Measurements from ENCODE around the gene PIK3C2A. TPM values are rescaled to one million over a fixed set of nuclear protein-coding genes. Genes with fewer than 3 reads are reported as not detected.

Gene PIK3C2A
- total RNA-seq, 1 experiment from 2014 or later = 29.0 TPM

DNA sequence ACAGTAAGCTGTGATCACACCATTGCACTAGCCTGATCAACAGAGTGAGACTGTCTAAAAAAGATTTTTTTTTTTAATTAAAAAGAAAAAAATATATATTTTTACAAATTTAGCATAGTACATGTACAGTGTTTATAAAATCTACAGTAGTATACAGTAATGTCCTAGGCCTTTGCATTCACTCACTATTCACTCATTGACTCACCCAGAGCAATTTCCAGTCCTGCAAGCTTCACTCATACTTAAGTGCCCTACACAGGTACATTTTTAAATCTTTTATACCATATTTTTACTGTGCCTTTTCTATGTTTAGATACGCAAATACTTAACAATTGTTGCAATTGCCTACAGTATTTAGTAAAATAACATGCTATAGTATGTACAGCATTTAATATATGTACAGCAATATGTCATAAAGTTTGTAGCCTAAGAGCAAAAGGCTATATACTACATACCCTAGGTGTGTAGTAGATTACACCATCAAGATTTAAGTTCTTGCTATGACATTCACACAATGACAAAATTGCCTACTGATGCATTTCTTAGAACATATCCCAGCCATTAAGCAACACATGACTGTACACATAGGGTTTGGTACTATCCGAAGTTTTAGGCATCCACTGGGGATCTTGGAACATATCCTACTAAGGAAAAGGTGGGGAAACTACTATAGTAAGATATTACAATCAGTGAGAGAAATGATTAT is 22.8 kb downstream of the PIK3C2A start:
- Histone ChIP-seq H3K36me3 (replicated peaks; ENCODE audit: control insufficient read depth, insufficient read depth, low read length) (no peaks in the 10 kb centered on the region; the same call in 1 of the 2 replicates), H3K27me3 (ENCODE audit: control insufficient read depth, insufficient read depth, low read length) (no peaks in the 10 kb centered on the region), H3K4me3 (ENCODE audit: insufficient read depth, low read depth, low read length) (no peak overlapping the region)
- DNase-seq = no peak

DNA sequence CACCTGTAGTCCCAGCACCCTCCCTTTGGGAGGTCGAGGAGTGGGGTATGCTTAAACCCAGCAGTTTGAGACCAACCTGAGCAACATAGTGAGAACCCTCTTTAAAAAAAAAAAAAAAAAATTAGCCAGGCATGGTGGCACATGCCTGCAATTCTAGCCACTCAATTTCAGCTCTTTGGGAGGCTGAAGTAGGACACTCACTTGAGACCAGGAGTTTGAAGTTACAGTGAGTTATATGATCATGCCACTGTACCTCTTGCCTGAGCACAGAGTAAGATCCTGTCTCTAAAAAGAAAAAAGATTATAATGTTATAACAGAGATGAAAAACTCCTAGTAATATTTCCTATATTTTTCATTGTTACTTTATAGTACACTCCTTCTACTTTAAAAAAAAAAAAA is 23.9 kb downstream of the PIK3C2A start:
- Histone ChIP-seq H3K4me3 (ENCODE audit: insufficient read depth, low read depth, low read length) (no peak overlapping the region), H3K36me3 (replicated peaks; ENCODE audit: control insufficient read depth, insufficient read depth, low read length) (no peaks in the 10 kb centered on the region; the same call in 1 of the 2 replicates), H3K27me3 (ENCODE audit: control insufficient read depth, insufficient read depth, low read length) (no peaks in the 10 kb centered on the region)
- DNase-seq = no peak

DNA sequence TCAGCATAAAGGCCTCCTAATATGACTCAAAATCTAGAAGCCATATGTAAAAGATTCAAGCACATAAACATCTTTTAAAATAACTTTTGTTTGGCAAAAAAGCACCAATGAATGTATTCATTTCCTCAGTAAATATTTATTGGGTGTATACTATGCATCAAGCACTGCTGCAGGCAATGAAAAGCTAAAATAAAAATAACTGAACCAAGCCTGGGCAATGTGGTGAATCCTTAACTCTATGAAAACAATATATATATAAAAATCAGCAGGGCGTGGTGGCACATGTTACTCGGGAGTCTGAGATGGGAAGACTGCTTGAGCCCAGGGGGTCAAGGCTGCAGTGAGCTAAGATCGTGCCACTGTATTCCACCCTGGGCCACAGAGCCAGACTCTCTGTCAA is 27.8 kb downstream of the PIK3C2A start:
- H3K27me3 ChIP-seq (ENCODE audit: control insufficient read depth, insufficient read depth, low read length) = no peaks in the 10 kb centered on the region
- no peaks in the 10 kb centered on the region; the same call in 1 of the 2 replicates for H3K36me3 ChIP-seq (replicated peaks; ENCODE audit: control insufficient read depth, insufficient read depth, low read length)
- no peak for DNase-seq
- no peak overlapping the region for H3K4me3 ChIP-seq (ENCODE audit: insufficient read depth, low read depth, low read length)

DNA sequence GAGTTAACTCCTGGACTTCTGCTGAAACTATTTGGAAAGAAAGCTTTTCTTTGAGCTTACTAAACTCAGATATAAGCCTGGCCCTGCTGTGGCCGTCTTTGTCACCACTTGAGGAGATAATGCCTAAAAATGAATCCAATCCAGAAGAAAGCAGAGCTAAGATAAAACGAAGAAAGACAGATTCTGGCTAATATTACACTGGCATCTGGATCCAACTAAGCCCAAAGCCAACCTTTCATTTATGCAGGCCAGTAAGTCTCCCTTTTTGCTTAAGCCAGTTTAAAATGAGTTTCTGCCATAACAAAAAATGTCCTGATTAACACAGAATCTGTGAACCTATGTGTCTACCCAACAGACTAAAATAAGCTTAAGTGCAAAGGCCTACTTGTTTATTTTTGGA is 34.5 kb downstream of the PIK3C2A start:
- DNase-seq = no peak
- Histone ChIP-seq H3K36me3 (replicated peaks; ENCODE audit: control insufficient read depth, insufficient read depth, low read length) (peaks cover 2% of the 10 kb centered on the region), H3K27me3 (ENCODE audit: control insufficient read depth, insufficient read depth, low read length) (no peaks in the 10 kb centered on the region), H3K4me3 (ENCODE audit: insufficient read depth, low read depth, low read length) (no peak overlapping the region)

- no peak for DNase-seq
- H3K4me3 ChIP-seq (ENCODE audit: insufficient read depth, low read depth, low read length) = no peak overlapping the region
- H3K27me3 ChIP-seq (ENCODE audit: control insufficient read depth, insufficient read depth, low read length) = no peaks in the 10 kb centered on the region
- H3K36me3 ChIP-seq (replicated peaks; ENCODE audit: control insufficient read depth, insufficient read depth, low read length) = peaks cover 2% of the 10 kb centered on the region
Measured at GRCh38 chr11:17171916-17172315, 35.9 kb downstream of the PIK3C2A start.

- Histone ChIP-seq H3K27me3 (ENCODE audit: control insufficient read depth, insufficient read depth, low read length) (no peaks in the 10 kb centered on the region), H3K36me3 (replicated peaks; ENCODE audit: control insufficient read depth, insufficient read depth, low read length) (peaks cover 2% of the 10 kb centered on the region), H3K4me3 (ENCODE audit: insufficient read depth, low read depth, low read length) (no peak overlapping the region)
- no peak for DNase-seq
Measured at GRCh38 chr11:17171343-17171742, 36.4 kb downstream of the PIK3C2A start.

GRCh38 chr11:17169876-17170275 is 37.9 kb downstream of the PIK3C2A start:
- Histone ChIP-seq H3K36me3 (replicated peaks; ENCODE audit: control insufficient read depth, insufficient read depth, low read length) (peaks cover 2% of the 10 kb centered on the region), H3K27me3 (ENCODE audit: control insufficient read depth, insufficient read depth, low read length) (no peaks in the 10 kb centered on the region), H3K4me3 (ENCODE audit: insufficient read depth, low read depth, low read length) (no peak overlapping the region)
- no peak for DNase-seq

DNA sequence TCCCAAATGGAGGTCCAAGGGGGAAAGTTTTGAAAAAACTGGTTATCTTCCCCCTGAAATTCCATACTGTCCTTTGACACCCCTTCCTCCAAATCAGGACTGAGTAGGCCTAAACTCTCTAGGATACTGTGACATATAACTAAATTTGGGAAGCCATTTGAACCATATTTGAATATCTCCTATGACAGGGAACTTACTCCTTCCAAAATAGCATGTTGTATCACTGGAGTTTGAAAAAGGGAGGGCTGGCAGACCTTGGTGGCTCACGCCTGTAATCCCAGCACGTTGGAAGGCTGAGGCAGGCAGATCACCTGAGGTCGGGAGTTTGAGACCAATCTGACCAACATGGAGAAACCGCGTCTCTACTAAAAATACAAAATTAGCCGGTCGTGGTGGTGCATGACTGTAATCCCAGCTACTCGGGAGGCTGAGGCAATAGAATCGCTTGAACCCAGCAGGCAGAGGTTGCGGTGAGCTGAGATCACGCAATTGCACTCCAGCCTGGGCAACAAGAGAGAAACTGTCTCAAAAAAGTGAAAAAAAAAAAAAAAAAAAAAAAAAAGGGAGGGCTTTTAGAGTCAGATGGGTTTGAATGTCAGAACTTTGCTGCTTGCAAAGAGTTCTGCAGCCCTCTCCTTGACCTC is 42.4 kb downstream of the PIK3C2A start:
- peaks cover 2% of the 10 kb centered on the region for H3K36me3 ChIP-seq (replicated peaks; ENCODE audit: control insufficient read depth, insufficient read depth, low read length)
- H3K4me3 ChIP-seq (ENCODE audit: insufficient read depth, low read depth, low read length) = no peak overlapping the region
- H3K27me3 ChIP-seq (ENCODE audit: control insufficient read depth, insufficient read depth, low read length) = no peaks in the 10 kb centered on the region
- DNase-seq = no peak

GRCh38 chr11:17164361-17165246 is 43.2 kb downstream of the PIK3C2A start:
- Histone ChIP-seq H3K36me3 (replicated peaks; ENCODE audit: control insufficient read depth, insufficient read depth, low read length) (peaks cover 2% of the 10 kb centered on the region), H3K4me3 (ENCODE audit: insufficient read depth, low read depth, low read length) (no peak overlapping the region), H3K27me3 (ENCODE audit: control insufficient read depth, insufficient read depth, low read length) (no peaks in the 10 kb centered on the region)
- DNase-seq = no peak

GRCh38 chr11:17163736-17164135 is 44.0 kb downstream of the PIK3C2A start:
- no peak for DNase-seq
- Histone ChIP-seq H3K27me3 (ENCODE audit: control insufficient read depth, insufficient read depth, low read length) (no peaks in the 10 kb centered on the region), H3K36me3 (replicated peaks; ENCODE audit: control insufficient read depth, insufficient read depth, low read length) (peaks cover 2% of the 10 kb centered on the region)

GRCh38 chr11:17163291-17163690 is 44.5 kb downstream of the PIK3C2A start:
- Histone ChIP-seq H3K36me3 (replicated peaks; ENCODE audit: control insufficient read depth, insufficient read depth, low read length) (no peaks in the 10 kb centered on the region), H3K27me3 (ENCODE audit: control insufficient read depth, insufficient read depth, low read length) (no peaks in the 10 kb centered on the region), H3K4me3 (ENCODE audit: insufficient read depth, low read depth, low read length) (no peak overlapping the region)
- DNase-seq = no peak

More at GRCh38 chr11:17163736-17164135, 44.0 kb downstream of the PIK3C2A start:
- no peak overlapping the region for H3K4me3 ChIP-seq (ENCODE audit: insufficient read depth, low read depth, low read length)

DNA sequence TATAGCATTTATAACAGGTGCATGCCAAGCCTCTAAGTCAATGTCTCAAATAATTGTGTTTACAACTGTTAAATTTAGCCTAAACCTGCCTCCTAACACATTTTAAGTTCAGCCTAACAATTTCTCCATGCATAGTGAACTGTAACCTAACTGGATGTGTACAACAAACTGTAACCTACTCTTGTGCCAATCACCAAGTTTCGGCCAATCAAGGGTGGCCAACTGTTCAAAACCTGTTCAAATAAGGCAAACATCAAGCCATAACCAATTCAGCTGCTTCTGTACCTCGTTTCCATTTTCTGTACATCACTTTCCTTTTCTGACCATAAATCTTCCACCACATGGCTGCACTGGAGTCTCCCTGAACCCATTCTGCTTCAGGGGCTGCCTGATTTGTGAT is 45.4 kb downstream of the PIK3C2A start:
- no peak for DNase-seq
- H3K4me3 ChIP-seq (ENCODE audit: insufficient read depth, low read depth, low read length) = no peak overlapping the region
- H3K36me3 ChIP-seq (replicated peaks; ENCODE audit: control insufficient read depth, insufficient read depth, low read length) = no peaks in the 10 kb centered on the region
- no peaks in the 10 kb centered on the region for H3K27me3 ChIP-seq (ENCODE audit: control insufficient read depth, insufficient read depth, low read length)

DNA sequence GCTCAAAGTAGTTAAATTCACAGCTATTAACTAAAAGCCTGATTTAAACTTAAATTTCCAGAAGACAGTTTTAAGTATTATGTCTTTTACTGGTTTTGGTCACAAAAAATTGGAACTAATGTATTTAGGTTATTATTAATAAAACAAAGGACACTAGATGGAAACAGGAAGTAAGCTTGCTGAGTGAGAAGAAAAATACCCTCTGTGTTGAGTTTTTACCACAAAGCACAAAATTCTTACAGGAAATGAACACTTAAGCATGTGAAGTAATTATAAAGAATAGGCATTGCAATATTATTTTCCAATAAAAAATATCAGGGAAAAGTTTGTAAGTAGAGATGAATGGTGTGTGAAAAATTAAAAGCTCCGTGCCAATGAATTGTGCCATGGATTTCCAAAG is 46.3 kb downstream of the PIK3C2A start:
- no peaks in the 10 kb centered on the region for H3K36me3 ChIP-seq (replicated peaks; ENCODE audit: control insufficient read depth, insufficient read depth, low read length)
- no peaks in the 10 kb centered on the region for H3K27me3 ChIP-seq (ENCODE audit: control insufficient read depth, insufficient read depth, low read length)
- DNase-seq = no peak
- H3K4me3 ChIP-seq (ENCODE audit: insufficient read depth, low read depth, low read length) = no peak overlapping the region

DNA sequence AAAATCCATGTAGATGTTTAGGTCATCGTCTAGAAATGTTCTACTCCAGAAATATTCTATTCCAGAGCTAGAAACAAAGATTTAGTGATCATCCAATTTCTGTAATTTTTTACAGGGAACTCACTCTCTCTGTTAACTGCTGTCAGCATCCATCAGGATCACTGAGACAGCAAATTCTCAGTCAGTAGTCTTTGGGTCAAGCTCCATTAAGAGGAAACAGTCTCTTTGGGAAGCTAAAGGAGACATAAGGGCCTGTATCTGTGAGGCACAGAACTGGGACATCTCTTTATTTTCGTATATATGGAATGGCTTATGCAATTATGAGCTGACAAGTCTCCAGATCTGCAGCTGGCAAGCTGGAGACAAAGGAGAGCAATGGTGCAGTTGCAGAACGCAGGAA is 48.3 kb downstream of the PIK3C2A start:
- H3K4me3 ChIP-seq (ENCODE audit: insufficient read depth, low read depth, low read length) = no peak overlapping the region
- H3K36me3 ChIP-seq (replicated peaks; ENCODE audit: control insufficient read depth, insufficient read depth, low read length) = no peaks in the 10 kb centered on the region
- DNase-seq = no peak
- no peaks in the 10 kb centered on the region for H3K27me3 ChIP-seq (ENCODE audit: control insufficient read depth, insufficient read depth, low read length)

Measured in H7 (cell line).